Measurements from ENCODE around the gene HYPK. TPM values are rescaled to one million over a fixed set of nuclear protein-coding genes. Genes with fewer than 3 reads are reported as not detected.
A peak's percentile ranks its signal among the peaks of the same experiment; 100 is the strongest.

HYPK gene
- total and polyA plus RNA-seq, 2 of the 8 experiments (the other 6 are each of a cell fraction or from before 2014, with no cell fraction given): 5.4 to 17.6 TPM

DNA sequence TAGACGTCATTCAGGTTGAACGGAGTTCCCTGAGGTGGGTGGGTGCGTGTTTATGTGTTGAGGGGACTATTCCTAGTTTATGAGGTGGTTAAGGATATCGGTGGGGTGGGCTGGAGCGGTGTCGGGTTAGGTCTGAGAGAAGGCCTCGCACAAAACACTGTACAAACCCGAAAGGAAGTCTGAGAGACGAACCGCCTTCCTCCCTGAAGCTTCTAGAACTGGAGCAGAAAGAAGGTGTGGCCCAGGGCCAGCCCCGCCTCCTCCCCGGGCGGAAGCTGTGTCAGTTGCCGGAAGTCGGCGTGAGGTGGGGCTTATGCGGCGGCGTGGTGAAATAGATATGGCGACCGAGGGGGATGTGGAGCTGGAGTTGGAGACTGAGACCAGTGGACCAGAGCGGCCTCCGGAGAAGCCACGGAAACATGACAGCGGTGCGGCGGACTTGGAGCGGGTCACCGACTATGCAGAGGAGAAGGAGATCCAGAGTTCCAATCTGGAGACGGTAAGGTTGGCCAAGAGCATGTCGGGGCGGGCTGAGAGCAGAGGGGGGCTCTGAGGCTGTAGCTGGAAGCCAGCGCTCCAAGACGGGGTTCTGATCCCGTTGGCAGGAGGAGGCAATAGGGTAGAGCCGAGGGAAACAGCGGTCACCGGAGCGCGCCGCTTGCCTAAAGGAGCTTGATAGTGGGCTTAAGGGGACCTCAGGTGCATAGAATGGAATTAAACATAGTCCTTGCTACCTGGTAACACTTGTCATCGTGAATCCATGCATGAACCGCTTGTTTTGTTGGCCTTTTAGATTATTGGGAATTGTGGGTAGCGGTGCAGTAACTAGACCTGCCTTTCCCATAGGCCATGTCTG, at the start of gene HYPK (continued):
- TF ChIP-seq, protein P1, sequence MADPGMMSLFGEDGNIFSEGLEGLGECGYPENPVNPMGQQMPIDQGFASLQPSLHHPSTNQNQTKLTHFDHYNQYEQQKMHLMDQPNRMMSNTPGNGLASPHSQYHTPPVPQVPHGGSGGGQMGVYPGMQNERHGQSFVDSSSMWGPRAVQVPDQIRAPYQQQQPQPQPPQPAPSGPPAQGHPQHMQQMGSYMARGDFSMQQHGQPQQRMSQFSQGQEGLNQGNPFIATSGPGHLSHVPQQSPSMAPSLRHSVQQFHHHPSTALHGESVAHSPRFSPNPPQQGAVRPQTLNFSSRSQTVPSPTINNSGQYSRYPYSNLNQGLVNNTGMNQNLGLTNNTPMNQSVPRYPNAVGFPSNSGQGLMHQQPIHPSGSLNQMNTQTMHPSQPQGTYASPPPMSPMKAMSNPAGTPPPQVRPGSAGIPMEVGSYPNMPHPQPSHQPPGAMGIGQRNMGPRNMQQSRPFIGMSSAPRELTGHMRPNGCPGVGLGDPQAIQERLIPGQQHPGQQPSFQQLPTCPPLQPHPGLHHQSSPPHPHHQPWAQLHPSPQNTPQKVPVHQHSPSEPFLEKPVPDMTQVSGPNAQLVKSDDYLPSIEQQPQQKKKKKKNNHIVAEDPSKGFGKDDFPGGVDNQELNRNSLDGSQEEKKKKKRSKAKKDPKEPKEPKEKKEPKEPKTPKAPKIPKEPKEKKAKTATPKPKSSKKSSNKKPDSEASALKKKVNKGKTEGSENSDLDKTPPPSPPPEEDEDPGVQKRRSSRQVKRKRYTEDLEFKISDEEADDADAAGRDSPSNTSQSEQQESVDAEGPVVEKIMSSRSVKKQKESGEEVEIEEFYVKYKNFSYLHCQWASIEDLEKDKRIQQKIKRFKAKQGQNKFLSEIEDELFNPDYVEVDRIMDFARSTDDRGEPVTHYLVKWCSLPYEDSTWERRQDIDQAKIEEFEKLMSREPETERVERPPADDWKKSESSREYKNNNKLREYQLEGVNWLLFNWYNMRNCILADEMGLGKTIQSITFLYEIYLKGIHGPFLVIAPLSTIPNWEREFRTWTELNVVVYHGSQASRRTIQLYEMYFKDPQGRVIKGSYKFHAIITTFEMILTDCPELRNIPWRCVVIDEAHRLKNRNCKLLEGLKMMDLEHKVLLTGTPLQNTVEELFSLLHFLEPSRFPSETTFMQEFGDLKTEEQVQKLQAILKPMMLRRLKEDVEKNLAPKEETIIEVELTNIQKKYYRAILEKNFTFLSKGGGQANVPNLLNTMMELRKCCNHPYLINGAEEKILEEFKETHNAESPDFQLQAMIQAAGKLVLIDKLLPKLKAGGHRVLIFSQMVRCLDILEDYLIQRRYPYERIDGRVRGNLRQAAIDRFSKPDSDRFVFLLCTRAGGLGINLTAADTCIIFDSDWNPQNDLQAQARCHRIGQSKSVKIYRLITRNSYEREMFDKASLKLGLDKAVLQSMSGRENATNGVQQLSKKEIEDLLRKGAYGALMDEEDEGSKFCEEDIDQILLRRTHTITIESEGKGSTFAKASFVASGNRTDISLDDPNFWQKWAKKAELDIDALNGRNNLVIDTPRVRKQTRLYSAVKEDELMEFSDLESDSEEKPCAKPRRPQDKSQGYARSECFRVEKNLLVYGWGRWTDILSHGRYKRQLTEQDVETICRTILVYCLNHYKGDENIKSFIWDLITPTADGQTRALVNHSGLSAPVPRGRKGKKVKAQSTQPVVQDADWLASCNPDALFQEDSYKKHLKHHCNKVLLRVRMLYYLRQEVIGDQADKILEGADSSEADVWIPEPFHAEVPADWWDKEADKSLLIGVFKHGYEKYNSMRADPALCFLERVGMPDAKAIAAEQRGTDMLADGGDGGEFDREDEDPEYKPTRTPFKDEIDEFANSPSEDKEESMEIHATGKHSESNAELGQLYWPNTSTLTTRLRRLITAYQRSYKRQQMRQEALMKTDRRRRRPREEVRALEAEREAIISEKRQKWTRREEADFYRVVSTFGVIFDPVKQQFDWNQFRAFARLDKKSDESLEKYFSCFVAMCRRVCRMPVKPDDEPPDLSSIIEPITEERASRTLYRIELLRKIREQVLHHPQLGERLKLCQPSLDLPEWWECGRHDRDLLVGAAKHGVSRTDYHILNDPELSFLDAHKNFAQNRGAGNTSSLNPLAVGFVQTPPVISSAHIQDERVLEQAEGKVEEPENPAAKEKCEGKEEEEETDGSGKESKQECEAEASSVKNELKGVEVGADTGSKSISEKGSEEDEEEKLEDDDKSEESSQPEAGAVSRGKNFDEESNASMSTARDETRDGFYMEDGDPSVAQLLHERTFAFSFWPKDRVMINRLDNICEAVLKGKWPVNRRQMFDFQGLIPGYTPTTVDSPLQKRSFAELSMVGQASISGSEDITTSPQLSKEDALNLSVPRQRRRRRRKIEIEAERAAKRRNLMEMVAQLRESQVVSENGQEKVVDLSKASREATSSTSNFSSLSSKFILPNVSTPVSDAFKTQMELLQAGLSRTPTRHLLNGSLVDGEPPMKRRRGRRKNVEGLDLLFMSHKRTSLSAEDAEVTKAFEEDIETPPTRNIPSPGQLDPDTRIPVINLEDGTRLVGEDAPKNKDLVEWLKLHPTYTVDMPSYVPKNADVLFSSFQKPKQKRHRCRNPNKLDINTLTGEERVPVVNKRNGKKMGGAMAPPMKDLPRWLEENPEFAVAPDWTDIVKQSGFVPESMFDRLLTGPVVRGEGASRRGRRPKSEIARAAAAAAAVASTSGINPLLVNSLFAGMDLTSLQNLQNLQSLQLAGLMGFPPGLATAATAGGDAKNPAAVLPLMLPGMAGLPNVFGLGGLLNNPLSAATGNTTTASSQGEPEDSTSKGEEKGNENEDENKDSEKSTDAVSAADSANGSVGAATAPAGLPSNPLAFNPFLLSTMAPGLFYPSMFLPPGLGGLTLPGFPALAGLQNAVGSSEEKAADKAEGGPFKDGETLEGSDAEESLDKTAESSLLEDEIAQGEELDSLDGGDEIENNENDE (IDR thresholded peaks at IDR 0.05; ENCODE audit: insufficient replicate concordance, low read length): no peak
- TF ChIP-seq BACH1 (IDR thresholded peaks at IDR 0.05; ENCODE audit: low read length): no peak
- TF ChIP-seq SRF (IDR thresholded peaks at IDR 0.05; ENCODE audit: low read depth, low read length): no peak
- no peak for TF ChIP-seq BCL11A (IDR thresholded peaks at IDR 0.05; ENCODE audit: low read depth in 2 of 2, low read length in 2 of 2)
- TF ChIP-seq ATF3 (IDR thresholded peaks at IDR 0.05; ENCODE audit: insufficient read depth, low read depth, low read length): no peak
- no peak for TF ChIP-seq CEBPB (IDR thresholded peaks at IDR 0.05; ENCODE audit: low read depth, low read length)
- TF ChIP-seq CREB1 (IDR thresholded peaks at IDR 0.05): peak; percentile 38; the same call in 1 of the 2 replicates
- 0 out of 2 replicates have a peak, but pooled peaks have one; percentile 41 for TF ChIP-seq SP1 (IDR thresholded peaks at IDR 0.05; ENCODE audit: low read depth, low read length)
- peak; percentile 52; the same call in 1 of the 2 replicates for TF ChIP-seq CHD2 (IDR thresholded peaks at IDR 0.05; ENCODE audit: low read length)
- TF ChIP-seq TBP (IDR thresholded peaks at IDR 0.05; ENCODE audit: low read depth, low read length): peak; percentile 75
